NCI-H187 treated with DMSO at 0.1 percent for 48 hours (cell line): ENCODE results near the gene SPATA17.

Source experiments
- DNase-seq: peaks from one replicate; lab custom pipeline; 2025; lab: John Stamatoyannopoulos, UW

The SPATA17 gene

DNA sequence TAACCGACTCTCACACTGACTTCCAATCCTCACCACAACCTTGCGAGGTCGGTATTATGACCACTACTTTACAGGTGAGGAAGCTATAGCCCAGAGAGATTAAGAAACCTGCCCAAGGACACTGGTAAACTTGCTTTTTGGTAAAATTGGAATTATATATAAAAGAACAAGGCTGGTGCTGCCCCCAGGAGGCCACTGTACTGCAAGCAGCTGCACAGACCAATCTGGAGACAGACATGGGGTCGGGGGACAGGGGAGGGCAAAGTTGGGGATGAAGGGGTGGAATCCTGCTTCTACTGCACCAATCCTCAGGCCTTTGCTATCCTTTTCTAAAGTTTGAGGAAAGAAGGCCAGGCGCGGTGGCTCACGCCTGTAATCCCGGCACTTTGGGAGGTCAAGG lies 280.8 kb downstream of the SPATA17 start:
- no peak for DNase-seq

DNA sequence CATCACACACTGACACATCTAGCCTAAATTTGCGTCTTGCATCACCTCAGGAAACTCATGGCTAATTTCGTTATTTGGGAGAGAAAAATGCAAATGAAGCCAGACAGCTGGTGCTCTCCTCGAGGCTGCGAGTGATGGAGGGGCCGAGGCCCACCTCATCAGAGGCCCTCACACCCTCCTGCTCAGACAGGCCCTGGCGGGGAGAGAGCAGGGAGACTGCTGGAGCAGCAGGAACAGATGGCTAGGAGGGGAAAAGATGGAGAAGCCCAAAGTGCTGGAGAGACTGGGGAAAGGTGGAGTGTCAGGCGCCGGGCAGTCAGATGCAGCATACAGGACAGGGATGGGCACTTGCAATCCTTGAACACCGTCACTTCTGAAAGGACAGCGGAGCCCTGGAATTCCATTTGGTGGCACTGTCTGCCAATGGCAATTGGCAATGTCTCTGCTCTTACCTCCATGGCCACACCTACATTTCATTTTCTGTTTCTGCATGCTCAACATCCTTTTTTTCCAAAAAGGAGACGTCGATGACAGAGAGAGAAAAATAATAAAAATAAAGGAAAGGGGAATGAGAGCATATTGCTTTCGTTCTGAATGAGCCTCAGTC lies 286.2 kb downstream of the SPATA17 start:
- no peak for DNase-seq

DNA sequence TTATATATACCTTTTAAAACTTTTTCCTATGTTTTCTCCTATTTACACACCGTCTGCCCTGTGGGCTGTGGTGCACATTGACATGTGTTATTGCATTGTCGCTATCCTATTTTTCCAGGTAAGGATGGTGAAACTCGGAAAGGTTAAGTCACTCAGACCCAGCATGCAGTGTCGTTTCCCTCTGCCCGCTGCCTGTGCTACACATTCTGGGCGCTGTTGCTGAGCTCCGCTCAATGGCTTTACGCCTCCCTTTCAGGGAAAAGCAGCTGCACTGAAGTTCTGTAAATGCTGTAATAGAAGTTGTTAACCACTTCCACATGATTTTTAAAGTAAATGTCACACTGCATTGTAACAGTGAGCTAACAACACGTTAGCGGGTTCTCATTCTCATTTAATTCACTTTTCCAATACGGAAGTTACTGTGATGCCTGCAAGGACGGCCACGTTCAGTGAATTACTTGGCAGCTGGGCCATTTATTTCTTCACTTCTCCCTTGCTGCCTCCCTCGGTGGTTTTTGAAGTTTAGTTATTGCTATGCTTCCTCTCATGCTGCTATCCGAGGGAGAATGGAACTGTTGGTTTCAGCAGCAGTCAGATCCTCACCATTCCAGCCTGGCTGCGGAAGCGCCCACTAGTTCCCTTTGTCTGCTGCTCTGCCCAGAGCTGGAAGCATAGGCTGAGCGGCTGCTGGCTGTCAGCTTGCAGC lies 288.7 kb downstream of the SPATA17 start:
- DNase-seq: no peak
